GM21515 (cell line): Measurements from ENCODE around the gene METTL25.
A peak's percentile ranks its signal among the peaks of the same experiment; 100 is the strongest.
"Not testable (repeated sequence)": the region's sequence is repeated elsewhere in the genome, so short reads cannot be mapped to it uniquely, and the experiment has no call there.

ENCODE experiments used
- ATAC-seq: cut with Tn5 transposase; IDR thresholded peaks from one replicate; pipeline ENCODE4 v1.9.1; 2021; ENCODE audit not compliant: unreplicated experiment

METTL25 gene, protein sequence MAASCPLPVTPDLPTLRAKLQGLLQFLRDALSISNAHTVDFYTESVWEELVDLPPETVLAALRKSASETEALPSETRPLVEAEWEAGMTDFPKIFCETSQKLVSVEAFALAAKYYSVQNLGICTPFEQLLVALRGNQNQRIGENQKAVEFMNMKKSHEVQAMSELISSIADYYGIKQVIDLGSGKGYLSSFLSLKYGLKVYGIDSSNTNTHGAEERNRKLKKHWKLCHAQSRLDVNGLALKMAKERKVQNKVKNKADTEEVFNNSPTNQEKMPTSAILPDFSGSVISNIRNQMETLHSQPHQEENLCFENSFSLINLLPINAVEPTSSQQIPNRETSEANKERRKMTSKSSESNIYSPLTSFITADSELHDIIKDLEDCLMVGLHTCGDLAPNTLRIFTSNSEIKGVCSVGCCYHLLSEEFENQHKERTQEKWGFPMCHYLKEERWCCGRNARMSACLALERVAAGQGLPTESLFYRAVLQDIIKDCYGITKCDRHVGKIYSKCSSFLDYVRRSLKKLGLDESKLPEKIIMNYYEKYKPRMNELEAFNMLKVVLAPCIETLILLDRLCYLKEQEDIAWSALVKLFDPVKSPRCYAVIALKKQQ

GRCh38 chr12:82358200-82359114, at the start of gene METTL25, which contains the start of gene CCDC59:
Gene METTL25 (plus strand): TSS chr12:82358529. CDS start chr12:82358566, 37 bp downstream.
Gene CCDC59 (minus strand): TSS chr12:82358387. CDS start chr12:82358376, 11 bp downstream.
- peak; percentile 95 for ATAC-seq

- no peak for ATAC-seq
Observed at GRCh38 chr12:82314406-82314892, 43.9 kb upstream of the METTL25 start.

DNA sequence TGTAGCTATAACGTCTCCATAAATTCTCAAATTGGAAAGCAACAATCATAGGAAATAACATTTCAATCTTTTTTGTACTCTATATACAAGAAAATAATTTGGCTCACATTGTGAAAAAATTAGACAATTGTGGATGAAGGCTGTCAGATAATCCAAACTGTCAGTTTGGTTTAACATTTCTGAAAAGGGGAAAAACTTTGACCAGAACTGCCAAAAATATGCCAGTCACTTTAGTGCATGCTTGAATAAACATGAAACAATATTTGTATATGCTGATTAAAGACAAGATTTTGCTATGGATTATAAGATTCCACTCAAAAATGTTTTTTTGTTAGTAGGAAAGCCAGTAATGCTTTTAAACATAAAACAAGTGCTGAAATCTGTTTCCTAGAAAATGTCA, 39.1 kb upstream of the METTL25 start:
- ATAC-seq: no peak

GRCh38 chr12:82325540-82326336, 32.6 kb upstream of the METTL25 start:
- ATAC-seq: no peak

- ATAC-seq: peak; percentile 76
Observed at GRCh38 chr12:82326905-82327503, 31.3 kb upstream of the METTL25 start.

DNA sequence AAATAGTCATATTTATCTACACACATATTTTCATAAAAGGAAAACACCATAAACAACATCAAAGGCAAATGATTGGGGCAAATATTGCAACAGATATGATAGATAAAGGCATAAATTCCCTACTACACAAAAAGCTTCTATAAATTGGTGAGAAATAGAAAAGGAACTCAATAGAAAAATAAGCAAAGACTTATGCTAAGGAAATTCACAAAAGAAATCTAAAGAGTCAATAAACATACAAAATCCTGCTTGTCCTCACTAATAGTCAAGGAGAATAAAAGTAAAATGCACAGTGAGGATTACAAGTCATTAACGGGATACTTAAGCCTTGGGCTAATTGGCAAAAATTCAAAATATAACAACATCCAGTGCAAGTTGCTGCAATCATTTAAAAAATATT, 30.5 kb upstream of the METTL25 start:
- ATAC-seq: no peak

DNA sequence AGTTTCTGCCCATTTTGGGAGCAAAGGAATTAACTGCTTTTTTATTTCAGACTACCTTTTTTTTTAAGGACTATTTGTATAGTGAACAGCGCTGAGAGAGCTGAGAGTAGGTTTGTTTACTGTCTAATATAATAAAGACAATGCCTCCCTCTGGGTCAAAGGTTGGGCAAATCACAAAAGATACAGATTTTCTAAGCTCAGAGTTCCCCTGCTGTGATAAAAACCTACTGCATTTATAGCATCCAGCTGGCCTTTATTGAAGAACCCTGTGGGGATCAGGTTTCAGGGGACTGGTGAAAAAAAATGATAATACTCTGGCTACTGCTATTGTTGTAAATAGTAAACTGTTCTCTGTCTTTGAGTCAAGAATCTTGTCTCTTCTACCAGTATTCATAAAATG, 28.8 kb upstream of the METTL25 start:
- ATAC-seq: no peak

- ATAC-seq: no peak
Observed at GRCh38 chr12:82350161-82350560, 8.2 kb upstream of the METTL25 start.

- no peak for ATAC-seq
Observed at GRCh38 chr12:82351390-82351789, 6.9 kb upstream of the METTL25 start.

DNA sequence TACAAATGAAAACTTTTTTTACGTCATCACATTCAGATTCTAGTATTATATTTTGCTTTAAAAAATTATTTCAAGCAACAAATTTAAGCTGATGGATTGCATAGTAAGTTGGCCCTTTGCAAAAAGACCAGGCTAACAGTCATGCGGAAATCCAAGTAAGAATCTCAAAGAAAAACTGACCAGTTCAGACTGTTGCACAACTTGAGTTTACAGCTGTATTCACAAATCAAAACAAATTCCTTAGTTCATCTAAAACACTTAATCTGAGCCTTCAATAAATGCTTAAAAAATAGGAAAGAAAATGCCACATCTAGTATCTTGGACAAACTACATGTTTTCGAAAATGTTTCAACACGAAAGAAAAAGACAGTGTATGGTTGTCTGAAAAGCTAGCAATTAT, 989 bp upstream of the METTL25 start:
- ATAC-seq: no peak

GRCh38 chr12:82357845-82358199, 507 bp upstream of the METTL25 start:
- ATAC-seq: no peak

DNA sequence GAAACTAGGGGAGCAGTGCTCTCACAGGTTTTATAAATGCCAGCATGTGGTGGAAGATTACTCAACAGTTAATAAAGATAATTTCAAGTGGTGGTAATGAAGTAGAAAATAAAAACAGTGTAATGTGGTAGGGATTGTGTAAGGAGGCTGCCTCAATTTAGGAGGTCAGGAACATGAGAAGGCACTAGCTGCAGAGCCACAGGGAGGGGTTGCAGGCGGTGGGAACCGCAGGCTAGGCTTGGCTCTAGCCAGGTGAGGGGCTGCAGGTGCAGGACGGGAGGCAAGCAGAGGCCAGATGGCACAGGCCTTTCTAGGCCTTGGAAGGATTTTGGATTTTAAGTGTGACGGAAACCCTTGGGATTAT, 768 bp downstream of the METTL25 start:
- peak; percentile 19 for ATAC-seq

DNA sequence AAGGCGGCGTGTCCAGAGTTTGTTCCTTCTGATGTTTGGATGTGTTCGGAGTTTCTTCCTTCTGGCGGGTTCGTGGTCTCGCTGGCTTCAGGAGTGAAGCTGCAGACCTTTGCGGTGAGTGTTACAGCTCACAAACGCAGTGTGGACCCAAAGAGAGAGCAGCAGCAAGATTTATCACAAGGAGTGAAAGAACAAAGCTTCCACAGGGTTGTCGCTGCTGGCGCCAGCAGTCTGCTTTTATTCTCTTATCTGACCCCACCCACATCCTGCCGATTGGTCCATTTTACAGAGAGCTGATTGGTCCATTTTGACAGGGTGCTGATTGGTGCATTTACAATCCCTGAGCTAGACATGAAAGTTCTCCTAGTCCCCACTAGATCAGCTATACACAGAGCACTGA, 2.5 kb downstream of the METTL25 start:
- not testable (repeated sequence) for ATAC-seq

GRCh38 chr12:82361461-82361915, 3.2 kb downstream of the METTL25 start:
- no peak for ATAC-seq

GRCh38 chr12:82363990-82364389, 5.7 kb downstream of the METTL25 start:
- no peak for ATAC-seq

GRCh38 chr12:82366197-82366596, 7.9 kb downstream of the METTL25 start:
- no peak for ATAC-seq

DNA sequence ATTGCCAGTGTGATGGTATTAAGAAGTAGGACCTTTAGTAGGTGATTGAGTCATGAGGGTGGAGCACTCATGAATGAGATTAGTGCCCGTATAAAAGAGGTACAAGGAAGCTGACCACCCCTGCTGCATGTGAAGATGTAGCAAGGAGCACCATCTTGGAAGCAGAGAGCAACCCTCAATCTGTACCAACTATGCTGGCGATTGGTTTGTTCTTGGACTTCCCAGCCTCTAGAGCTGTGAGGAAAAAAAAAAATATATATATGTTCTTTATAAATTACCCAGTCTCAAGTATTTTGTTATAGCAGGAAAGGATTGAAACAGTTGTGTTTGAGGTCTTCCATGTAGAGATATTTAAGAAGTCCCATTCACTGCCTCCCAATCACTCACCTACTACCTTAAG, 16.9 kb downstream of the METTL25 start:
- no peak for ATAC-seq

- ATAC-seq: no peak
Observed at GRCh38 chr12:82378997-82379396, 20.7 kb downstream of the METTL25 start.

DNA sequence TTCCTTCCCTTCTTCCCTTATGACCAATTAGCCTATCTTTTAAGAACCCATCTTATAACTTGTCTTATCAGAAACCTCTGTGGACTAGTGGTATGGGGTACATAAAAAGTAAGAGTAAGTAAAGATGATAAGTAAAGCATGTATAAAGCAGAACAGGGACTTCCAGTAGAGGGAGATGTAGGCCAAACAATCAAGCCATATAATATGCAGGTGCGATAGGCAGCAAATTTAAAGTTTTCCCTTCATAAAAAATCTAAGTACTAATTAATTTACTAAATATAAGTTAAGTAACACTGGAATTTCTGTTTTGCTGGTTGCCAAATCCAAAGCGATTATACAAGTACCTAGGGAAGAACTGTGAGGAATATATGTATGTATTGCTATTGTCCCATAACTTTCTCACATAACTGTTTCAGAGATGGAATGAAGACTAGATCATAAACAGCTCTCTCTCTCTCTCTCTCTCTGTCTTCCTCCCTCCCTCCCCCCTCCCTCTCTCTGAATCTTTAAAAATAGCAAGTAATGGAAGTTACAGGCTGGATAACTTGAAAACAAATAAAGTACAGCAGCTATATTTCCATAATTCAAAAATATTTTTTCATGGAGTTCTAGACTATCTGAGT, 25.7 kb downstream of the METTL25 start:
- no peak for ATAC-seq

- ATAC-seq: no peak
Observed at GRCh38 chr12:82398879-82399278, 40.5 kb downstream of the METTL25 start.
